Vagina (tissue), 2 donors: ENCODE data around the gene KRT7.

Experiments used
- CTCF ChIP-seq, 3 experiments: fragments of 450-650 bp in 2 of 3; fragments of 200-600 bp in 1 of 3; sonication (generic) in 1 of 3; IDR thresholded peaks; one replicate each; pipeline ENCODE4 v1.5.1; 2017 to 2019; ENCODE audit warnings: antibody characterized with exemption in 3 of 3, mild to moderate bottlenecking in 2 of 3, moderate library complexity in 2 of 3
- POLR2AphosphoS5 ChIP-seq, 2 donors: sonication (generic); formaldehyde crosslinking; IDR thresholded peaks; one replicate each; pipeline ENCODE4 v1.9.0; 2017; ENCODE audit warnings: antibody characterized with exemption in 2 of 2, mild to moderate bottlenecking in 2 of 2, low read depth in 1 of 2; ENCODE audit not compliant: insufficient read depth in 1 of 2

- TF ChIP-seq POLR2AphosphoS5 (IDR thresholded peaks at IDR 0.05; ENCODE audit: insufficient read depth in 1 of 2, low read depth in 1 of 2) (no peak), CTCF (IDR thresholded peaks at IDR 0.05) (no peak)
These were observed 63.7 kb downstream of the KRT7 start for GRCh38 chr12:52296572-52297215.
